ENCODE measurements around the gene CDC42BPG. TPM values are rescaled to one million over a fixed set of nuclear protein-coding genes. Genes with fewer than 3 reads are reported as not detected.

The CDC42BPG gene
- polyA plus RNA-seq, 4 donors, result 0.97 to 10.0 (median 4.9) TPM

- DNase-seq (ENCODE audit: low read depth in 4 of 4, low spot score in 3 of 4), result no peak
Measured at GRCh38 chr11:64793271-64794160, 50.9 kb downstream of the CDC42BPG start.

GRCh38 chr11:64792482-64792881, 52.0 kb downstream of the CDC42BPG start:
- no peak for DNase-seq (ENCODE audit: low read depth in 4 of 4, low spot score in 3 of 4)

- no peak for DNase-seq (ENCODE audit: low read depth in 4 of 4, low spot score in 3 of 4)
Measured at GRCh38 chr11:64791781-64792291, 52.6 kb downstream of the CDC42BPG start.

GRCh38 chr11:64790205-64791095, 54.0 kb downstream of the CDC42BPG start:
- DNase-seq (ENCODE audit: low read depth in 4 of 4, low spot score in 3 of 4), result no peak

DNA sequence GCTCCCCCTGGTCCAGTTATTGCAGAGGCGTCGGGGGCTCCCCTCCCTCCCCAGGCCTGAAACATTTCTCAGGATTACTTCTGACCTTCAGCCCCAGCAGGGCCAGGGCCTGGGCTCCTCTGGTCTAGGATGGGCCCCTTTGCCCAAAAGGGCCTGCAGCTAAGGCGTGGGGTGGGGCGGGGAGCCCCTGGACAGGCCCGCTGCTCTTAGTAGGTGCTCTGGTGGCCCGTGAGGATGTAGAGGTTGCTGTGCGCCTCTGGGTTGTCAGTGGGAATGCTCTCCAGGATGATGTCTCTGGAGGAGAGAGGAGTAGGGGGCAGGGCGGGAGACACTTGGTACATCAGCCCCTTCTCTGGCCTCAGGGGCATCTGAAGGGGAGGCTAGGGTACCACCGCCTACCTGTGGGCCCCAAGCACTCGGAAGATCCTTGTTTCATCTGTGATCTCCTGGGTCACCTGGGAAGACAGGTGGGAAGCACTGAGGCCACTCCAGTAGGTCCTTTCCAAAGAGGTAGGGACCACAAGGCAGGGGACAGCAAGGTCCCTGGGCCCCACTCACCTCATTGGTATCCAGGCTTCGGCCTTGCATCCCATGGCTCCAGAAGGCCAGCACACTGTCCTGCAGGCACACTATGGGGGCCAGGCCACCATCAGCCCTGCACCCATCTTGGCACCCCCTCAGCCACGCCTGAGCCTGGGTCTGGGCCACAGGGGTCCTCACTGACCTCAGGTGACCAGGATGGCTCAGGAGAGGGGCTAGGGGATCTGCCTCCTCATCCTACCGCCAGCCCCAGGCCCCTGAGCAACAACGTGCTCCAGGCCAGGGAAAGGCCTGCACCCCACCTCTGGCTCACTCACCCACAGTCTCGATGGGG, 54.9 kb downstream of the CDC42BPG start:
- DNase-seq (ENCODE audit: low read depth in 4 of 4, low spot score in 3 of 4), result no peak

GRCh38 chr11:64788321-64789215, 55.9 kb downstream of the CDC42BPG start:
- no peak for DNase-seq (ENCODE audit: low read depth in 4 of 4, low spot score in 3 of 4)

GRCh38 chr11:64787526-64788320, 56.7 kb downstream of the CDC42BPG start:
- no peak for DNase-seq (ENCODE audit: low read depth in 4 of 4, low spot score in 3 of 4)

- DNase-seq (ENCODE audit: low read depth in 4 of 4, low spot score in 3 of 4), result no peak
Measured at GRCh38 chr11:64786308-64786707, 58.1 kb downstream of the CDC42BPG start.

- DNase-seq (ENCODE audit: low read depth in 4 of 4, low spot score in 3 of 4), result no peak
Measured at GRCh38 chr11:64784813-64785581, 59.5 kb downstream of the CDC42BPG start.

- peak; percentile 100 for DNase-seq (ENCODE audit: low read depth in 4 of 4, low spot score in 3 of 4)
Measured at GRCh38 chr11:64778473-64779298, 65.8 kb downstream of the CDC42BPG start, which contains the start of gene SF1. Gene SF1, minus strand, starts transcription at chr11:64778542. Its CDS starts 150 bp downstream, at chr11:64778392.

GRCh38 chr11:64778223-64778472, 66.3 kb downstream of the CDC42BPG start:
- no peak for DNase-seq (ENCODE audit: low read depth in 4 of 4, low spot score in 3 of 4)

- DNase-seq (ENCODE audit: low read depth in 4 of 4, low spot score in 3 of 4), result peak in 2 of 4 donors; percentile 77 to 80
Measured at GRCh38 chr11:64777449-64778222, 66.8 kb downstream of the CDC42BPG start.

GRCh38 chr11:64776875-64777274, 67.6 kb downstream of the CDC42BPG start:
- no peak for DNase-seq (ENCODE audit: low read depth in 4 of 4, low spot score in 3 of 4)

DNA sequence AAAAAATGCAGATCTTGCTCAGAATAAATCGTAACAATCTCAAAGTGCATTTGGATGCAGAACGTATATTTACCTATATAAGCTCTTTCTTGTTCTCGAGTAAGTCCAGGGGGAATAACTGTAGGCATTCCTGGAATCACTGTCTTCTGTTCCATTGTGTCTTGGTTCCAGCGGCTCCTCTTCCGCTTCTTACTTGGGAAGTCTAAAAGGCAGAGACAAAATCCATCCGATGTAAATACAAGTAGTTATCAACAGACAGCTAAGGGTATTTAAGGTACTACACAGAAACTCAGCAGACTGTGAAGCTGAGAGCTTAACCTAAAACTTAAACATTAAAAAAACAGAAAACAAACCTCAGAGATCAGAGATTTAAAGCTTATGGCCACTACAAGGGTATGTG, 68.0 kb downstream of the CDC42BPG start:
- no peak for DNase-seq (ENCODE audit: low read depth in 4 of 4, low spot score in 3 of 4)

DNA sequence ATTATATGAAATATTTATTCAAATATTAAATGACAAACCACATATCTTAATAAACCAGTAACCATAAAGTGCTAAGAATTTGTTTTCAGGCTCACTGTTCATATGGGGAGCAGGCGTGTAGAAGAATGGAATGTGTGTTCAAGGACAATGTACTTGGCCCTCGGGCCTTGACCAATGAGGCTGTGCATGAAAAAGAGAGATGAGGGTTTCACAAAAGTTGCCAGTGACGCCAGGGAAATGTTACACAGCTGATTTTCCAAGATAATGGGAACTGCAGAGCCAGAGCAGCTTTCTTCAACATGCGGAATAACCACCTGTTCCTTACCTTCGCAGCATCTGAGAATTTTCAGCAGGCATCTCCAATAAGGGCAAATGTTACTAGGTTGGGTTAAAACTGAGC, 70.3 kb downstream of the CDC42BPG start:
- DNase-seq (ENCODE audit: low read depth in 4 of 4, low spot score in 3 of 4), result no peak

Measured in left renal pelvis (tissue), 4 donors.